Central memory CD8-positive, alpha-beta T cell (primary cell): Measurements from ENCODE around the gene B4GALNT3.
"Not testable (repeated sequence)": the region's sequence is repeated elsewhere in the genome, so short reads cannot be mapped to it uniquely, and the experiment has no call there.

ENCODE experiments used
- ATAC-seq: fragments of 150-1000 bp; cut with Tn5 transposase; replicated peaks from 2 replicates; pipeline ENCODE4 v1.10.0; 2022; ENCODE audit warnings: mild to moderate bottlenecking, moderate FRiP score, moderate number of reproducible peaks; ENCODE audit not compliant: poor library complexity, severe bottlenecking; ENCODE audit errors: extremely low read depth
- DNase-seq, 2 donors: peaks; one replicate each; pipeline ENCODE4 v3.0.0; 2021; ENCODE audit warnings: low spot score in 2 of 2
- H3K27ac Mint-ChIP-seq: one replicate; pipeline ENCODE4 v1.8.0; 2022; ENCODE audit warnings: low read depth, mild to moderate bottlenecking, moderate library complexity, mixed read lengths
- H3K27me3 Mint-ChIP-seq: one replicate; pipeline ENCODE4 v1.8.0; 2022; ENCODE audit warnings: mixed read lengths
- H3K36me3 Mint-ChIP-seq: one replicate; pipeline ENCODE4 v1.8.0; 2022; ENCODE audit warnings: mild to moderate bottlenecking, moderate library complexity, mixed read lengths; ENCODE audit not compliant: insufficient read depth
- H3K4me1 Mint-ChIP-seq: one replicate; pipeline ENCODE4 v1.8.0; 2022; ENCODE audit warnings: mixed read lengths
- H3K4me3 Mint-ChIP-seq: one replicate; pipeline ENCODE4 v1.8.0; 2022; ENCODE audit warnings: mild to moderate bottlenecking, moderate library complexity, mixed read lengths
- H3K9me3 Mint-ChIP-seq: one replicate; pipeline ENCODE4 v1.8.0; 2022; ENCODE audit warnings: mixed read lengths

B4GALNT3 gene

GRCh38 chr12:459430-460258 is at the start of gene B4GALNT3:
TSS of gene B4GALNT3 (plus strand) at chr12:459939. CDS start at chr12:460377, 438 bp downstream.
- no peaks in the 10 kb centered on the region for H3K27me3 Mint-ChIP-seq
- DNase-seq (peak in 1 of 2 donors; percentile 17), ATAC-seq (peak; percentile 49)
- peaks cover 36% of the 10 kb centered on the region for H3K4me1 Mint-ChIP-seq
- H3K4me3 Mint-ChIP-seq, result peak within 1 kb of the TSS; percentile 92
- peak within 1 kb of the TSS; percentile 83 for H3K27ac Mint-ChIP-seq
- H3K36me3 Mint-ChIP-seq, result peaks cover 4% of the 10 kb centered on the region
- no peaks in the 10 kb centered on the region for H3K9me3 Mint-ChIP-seq

- DNase-seq, result no peak
- H3K36me3 Mint-ChIP-seq, result peaks cover 27% of the 10 kb centered on the region
- no peak overlapping the region for H3K4me3 Mint-ChIP-seq
- H3K27me3 Mint-ChIP-seq, result no peaks in the 10 kb centered on the region
- ATAC-seq, result no peak
- H3K9me3 Mint-ChIP-seq, result no peaks in the 10 kb centered on the region
- peak overlapping the region; percentile 16 for H3K27ac Mint-ChIP-seq
- H3K4me1 Mint-ChIP-seq, result no peaks in the 10 kb centered on the region
Observed at GRCh38 chr12:414859-415258, 44.9 kb upstream of the B4GALNT3 start.

- DNase-seq, result no peak
- no peaks in the 10 kb centered on the region for H3K4me1 Mint-ChIP-seq
Observed at GRCh38 chr12:418432-418831, 41.3 kb upstream of the B4GALNT3 start.

GRCh38 chr12:422526-422925 is 37.2 kb upstream of the B4GALNT3 start:
- no peaks in the 10 kb centered on the region for H3K9me3 Mint-ChIP-seq
- no peak overlapping the region for H3K4me3 Mint-ChIP-seq
- DNase-seq (no peak), ATAC-seq (no peak)
- H3K27ac Mint-ChIP-seq, result no peak overlapping the region
- H3K27me3 Mint-ChIP-seq, result no peaks in the 10 kb centered on the region
- H3K4me1 Mint-ChIP-seq, result no peaks in the 10 kb centered on the region
- H3K36me3 Mint-ChIP-seq, result peaks cover 22% of the 10 kb centered on the region

More at GRCh38 chr12:418432-418831, 41.3 kb upstream of the B4GALNT3 start:
- Mint-ChIP-seq H3K4me3 (no peak overlapping the region), H3K36me3 (peaks cover 25% of the 10 kb centered on the region), H3K27ac (no peak overlapping the region), H3K9me3 (no peaks in the 10 kb centered on the region), H3K27me3 (no peaks in the 10 kb centered on the region)
- no peak for ATAC-seq

- DNase-seq, H3K4me3 Mint-ChIP-seq, H3K4me1 Mint-ChIP-seq, H3K27ac Mint-ChIP-seq, H3K27me3 Mint-ChIP-seq, ATAC-seq, H3K9me3 Mint-ChIP-seq: not testable (repeated sequence)
- H3K36me3 Mint-ChIP-seq, result peaks cover 32% of the 10 kb centered on the region
Observed at GRCh38 chr12:435737-436136, 24.0 kb upstream of the B4GALNT3 start.

DNA sequence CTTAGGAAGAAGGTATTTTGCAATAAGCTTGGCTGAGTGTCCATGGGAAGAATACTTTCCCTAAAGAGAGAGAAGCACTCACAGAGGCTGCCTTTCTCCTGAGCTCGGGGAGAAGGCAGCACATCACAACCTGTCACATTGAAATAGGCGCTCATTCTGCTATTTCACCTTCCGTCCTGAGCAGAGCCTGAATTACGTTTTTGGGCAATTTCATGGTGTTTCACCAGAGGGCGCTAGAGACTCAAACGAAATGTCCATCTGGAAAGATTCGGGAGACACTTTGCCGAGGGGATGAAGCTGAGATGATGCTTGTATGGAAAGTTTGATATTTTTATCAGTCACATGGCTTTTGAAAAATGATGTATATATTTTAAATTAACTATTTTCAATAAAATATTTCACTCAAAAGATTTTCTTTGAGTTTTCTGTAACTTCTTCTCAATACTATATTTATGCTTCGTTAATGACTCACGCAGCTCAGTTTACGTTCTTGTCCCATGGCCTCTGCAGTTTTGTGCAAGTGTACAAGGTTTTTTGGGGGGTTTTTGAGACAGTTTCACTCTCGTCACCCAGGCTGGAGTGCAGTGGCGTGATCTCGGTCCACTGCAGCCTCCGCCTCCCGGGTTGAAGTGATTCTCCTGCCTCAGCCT is 17.4 kb upstream of the B4GALNT3 start:
- no peaks in the 10 kb centered on the region for H3K4me1 Mint-ChIP-seq
- H3K36me3 Mint-ChIP-seq, result peaks cover 3% of the 10 kb centered on the region
- peak; percentile 26 to 36 for DNase-seq
- no peaks in the 10 kb centered on the region for H3K27me3 Mint-ChIP-seq
- no peak overlapping the region for H3K4me3 Mint-ChIP-seq
- H3K9me3 Mint-ChIP-seq, result no peaks in the 10 kb centered on the region
- no peak for ATAC-seq
- no peak overlapping the region for H3K27ac Mint-ChIP-seq

GRCh38 chr12:447141-447540 is 12.6 kb upstream of the B4GALNT3 start:
- H3K27ac Mint-ChIP-seq, result no peak overlapping the region
- no peaks in the 10 kb centered on the region for H3K36me3 Mint-ChIP-seq
- DNase-seq (no peak), ATAC-seq (no peak)
- H3K27me3 Mint-ChIP-seq, result no peaks in the 10 kb centered on the region
- H3K4me1 Mint-ChIP-seq, result no peaks in the 10 kb centered on the region
- no peaks in the 10 kb centered on the region for H3K9me3 Mint-ChIP-seq
- H3K4me3 Mint-ChIP-seq, result no peak overlapping the region

- Mint-ChIP-seq H3K4me3 (no peak overlapping the region), H3K36me3 (peaks cover 6% of the 10 kb centered on the region), H3K9me3 (no peaks in the 10 kb centered on the region), H3K27ac (no peak overlapping the region), H3K27me3 (no peaks in the 10 kb centered on the region), H3K4me1 (no peaks in the 10 kb centered on the region)
- no peak for ATAC-seq
- no peak for DNase-seq
Observed at GRCh38 chr12:449203-449602, 10.5 kb upstream of the B4GALNT3 start.

DNA sequence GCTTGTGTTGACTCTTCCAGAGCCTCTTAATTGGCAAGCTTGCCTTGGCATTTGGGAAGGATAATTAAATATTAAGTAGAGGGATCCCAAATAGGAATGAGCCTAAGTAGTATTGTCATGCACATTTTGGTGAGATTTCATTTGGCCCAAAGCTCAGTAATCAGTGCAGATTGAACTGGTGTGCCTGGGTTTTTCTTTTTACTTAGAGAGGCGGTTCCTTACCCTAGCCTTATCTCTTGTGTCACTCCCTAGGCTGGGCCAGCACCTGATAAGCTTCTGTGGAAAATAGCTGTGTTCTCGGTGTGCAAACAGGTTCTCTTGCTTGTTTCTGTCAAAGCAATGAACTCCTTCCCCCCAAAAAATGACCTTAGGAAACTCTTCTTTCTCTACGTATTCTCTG is 9.3 kb upstream of the B4GALNT3 start:
- Mint-ChIP-seq H3K4me1 (no peaks in the 10 kb centered on the region), H3K4me3 (no peak overlapping the region)

GRCh38 chr12:452667-453210 is 7.0 kb upstream of the B4GALNT3 start:
- Mint-ChIP-seq H3K4me1 (no peaks in the 10 kb centered on the region), H3K27me3 (no peaks in the 10 kb centered on the region), H3K4me3 (no peak overlapping the region), H3K27ac (no peak overlapping the region), H3K36me3 (peaks cover 6% of the 10 kb centered on the region), H3K9me3 (no peaks in the 10 kb centered on the region)
- ATAC-seq (peak; percentile 47), DNase-seq (peak; percentile 55 to 63)

More for the DNA sequence above, 9.3 kb upstream of the B4GALNT3 start:
- ATAC-seq, result no peak
- Mint-ChIP-seq H3K36me3 (peaks cover 6% of the 10 kb centered on the region), H3K27ac (no peak overlapping the region), H3K27me3 (no peaks in the 10 kb centered on the region), H3K9me3 (no peaks in the 10 kb centered on the region)
- no peak for DNase-seq

DNA sequence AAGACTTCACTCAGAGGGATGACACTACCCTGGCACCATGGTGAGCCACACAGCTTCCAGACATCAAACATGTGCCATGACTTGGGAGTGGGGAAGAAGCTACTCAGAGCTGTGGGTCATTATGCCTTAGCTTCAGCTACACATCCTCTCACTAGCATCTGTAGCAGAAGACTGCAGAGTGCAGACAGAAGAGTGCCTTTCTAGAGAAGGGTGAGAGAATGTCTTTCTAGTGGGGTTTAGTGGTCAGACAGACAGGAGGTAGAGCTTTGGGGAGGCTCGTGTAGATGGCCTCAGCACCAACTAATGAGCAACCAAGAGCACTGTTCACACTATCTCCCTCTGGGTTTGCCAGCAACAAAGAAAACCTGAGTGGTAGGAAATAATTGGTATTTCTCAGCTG is 4.9 kb upstream of the B4GALNT3 start:
- ATAC-seq, result peak; percentile 39
- Mint-ChIP-seq H3K9me3 (no peaks in the 10 kb centered on the region), H3K4me3 (no peak overlapping the region), H3K4me1 (peaks cover 4% of the 10 kb centered on the region), H3K27me3 (no peaks in the 10 kb centered on the region), H3K27ac (no peak overlapping the region), H3K36me3 (peaks cover 6% of the 10 kb centered on the region)
- no peak for DNase-seq

DNA sequence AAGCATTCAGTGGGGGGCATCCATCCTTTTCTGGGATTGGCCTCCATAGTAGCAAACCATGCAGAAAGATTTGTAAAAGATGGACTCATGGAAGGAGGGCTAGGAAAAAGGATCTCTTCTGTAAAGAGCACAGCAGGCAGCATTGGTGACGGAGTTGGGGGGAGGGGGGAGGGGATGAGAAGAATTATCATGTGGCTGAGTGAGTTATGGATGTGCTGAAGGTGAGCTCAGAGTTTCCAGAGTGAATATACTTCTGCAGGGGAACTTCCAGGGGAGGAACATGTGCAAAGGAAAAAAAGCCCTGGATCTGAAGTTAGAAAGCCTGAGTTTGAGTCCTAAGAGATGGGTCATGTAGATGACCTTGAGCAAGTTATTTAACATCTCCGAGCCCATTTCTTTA is 3.9 kb upstream of the B4GALNT3 start:
- Mint-ChIP-seq H3K27ac (no peak overlapping the region), H3K4me1 (peaks cover 6% of the 10 kb centered on the region), H3K4me3 (no peak overlapping the region), H3K36me3 (peaks cover 6% of the 10 kb centered on the region), H3K9me3 (no peaks in the 10 kb centered on the region), H3K27me3 (no peaks in the 10 kb centered on the region)
- ATAC-seq, result no peak
- DNase-seq, result no peak

GRCh38 chr12:457676-458075 is 2.1 kb upstream of the B4GALNT3 start:
- Mint-ChIP-seq H3K36me3 (peaks cover 9% of the 10 kb centered on the region), H3K4me3 (no peak overlapping the region), H3K9me3 (no peaks in the 10 kb centered on the region), H3K27ac (no peak overlapping the region), H3K27me3 (no peaks in the 10 kb centered on the region), H3K4me1 (peaks cover 21% of the 10 kb centered on the region)
- DNase-seq (no peak), ATAC-seq (no peak)
